IPS-20b (cell line): ENCODE data around the gene CDY2B.
"Not testable (repeated sequence)": the region's sequence is repeated elsewhere in the genome, so short reads cannot be mapped to it uniquely, and the experiment has no call there.

Experiments
- H3K27ac ChIP-seq: one replicate; pipeline ENCODE4 v1.5.1; 2013; ENCODE audit warnings: low read length
- H3K27me3 ChIP-seq: 2 replicates; pipeline ENCODE4 v1.6.1; 2013; ENCODE audit warnings: mild to moderate bottlenecking, low read length, inconsistent platforms; ENCODE audit not compliant: insufficient read depth
- H3K36me3 ChIP-seq: 2 replicates; pipeline ENCODE4 v1.6.1; 2013; ENCODE audit warnings: low read depth, mild to moderate bottlenecking, inconsistent platforms, low read length, moderate library complexity; ENCODE audit not compliant: insufficient read depth
- H3K4me1 ChIP-seq: 2 replicates; pipeline ENCODE4 v1.6.1; 2013; ENCODE audit warnings: mild to moderate bottlenecking, control low read depth, inconsistent platforms, low read length, moderate library complexity; ENCODE audit not compliant: insufficient read depth
- H3K4me3 ChIP-seq: 2 replicates; pipeline ENCODE4 v1.5.1; 2013; ENCODE audit warnings: mild to moderate bottlenecking, low read length, inconsistent platforms
- H3K9ac ChIP-seq: 2 replicates; pipeline ENCODE4 v1.6.1; 2013; ENCODE audit warnings: low read depth, mild to moderate bottlenecking, inconsistent platforms, low read length, moderate library complexity
- H3K9me3 ChIP-seq: 2 replicates; pipeline ENCODE4 v1.6.1; 2013; ENCODE audit warnings: mild to moderate bottlenecking, low read depth, low read length, inconsistent platforms; ENCODE audit not compliant: insufficient read depth

Gene CDY2B

GRCh38 chrY:17856508-17856907, 23.5 kb downstream of the CDY2B start:
- H3K9ac ChIP-seq, H3K27ac ChIP-seq, H3K36me3 ChIP-seq, H3K9me3 ChIP-seq, H3K4me3 ChIP-seq, H3K4me1 ChIP-seq, H3K27me3 ChIP-seq: not testable (repeated sequence)

- not testable (repeated sequence) for H3K9ac ChIP-seq, H3K27ac ChIP-seq, H3K9me3 ChIP-seq, H3K4me3 ChIP-seq, H3K36me3 ChIP-seq, H3K27me3 ChIP-seq, H3K4me1 ChIP-seq
Observed at GRCh38 chrY:17849131-17849530, 30.9 kb downstream of the CDY2B start.

- H3K27ac ChIP-seq, H3K27me3 ChIP-seq: not testable (repeated sequence)
Observed at GRCh38 chrY:17832149-17832548, 47.9 kb downstream of the CDY2B start.

More at GRCh38 chrY:17832149-17832548, 47.9 kb downstream of the CDY2B start:
- not testable (repeated sequence) for H3K4me1 ChIP-seq, H3K9me3 ChIP-seq, H3K9ac ChIP-seq, H3K4me3 ChIP-seq, H3K36me3 ChIP-seq
